CD8-positive, alpha-beta memory T cell (primary cell): Measurements from ENCODE around the gene CFC1. TPM values are rescaled to one million over a fixed set of nuclear protein-coding genes. Genes with fewer than 3 reads are reported as not detected.
"Not testable (repeated sequence)": the region's sequence is repeated elsewhere in the genome, so short reads cannot be mapped to it uniquely, and the experiment has no call there.

ENCODE experiments used
- CTCF ChIA-PET: fragments of 350-600 bp; sonication (Branson Sonifier 250); formaldehyde crosslinking; loops from one replicate; lab custom pipeline; 2021; ENCODE audit warnings: antibody characterized with exemption; lab: Charles Lee
- POLR2A ChIA-PET: fragments of 350-600 bp; sonication (Branson Sonifier 250); formaldehyde crosslinking; loops from one replicate; lab custom pipeline; 2021; ENCODE audit warnings: antibody characterized with exemption; lab: Charles Lee
- DNase-seq, 5 donors: peaks; one replicate each; pipeline versions ENCODE4 v3.0.0 to v3.0.0-alpha.2; 2020 to 2022; ENCODE audit warnings: mixed read lengths in 1 of 5
- H3K27ac ChIP-seq: one replicate; pipeline ENCODE4 v1.7.0; 2013; ENCODE audit warnings: low read depth, mild to moderate bottlenecking, low read length, moderate library complexity
- H3K27me3 ChIP-seq: 2 replicates; pipeline ENCODE4 v1.7.0; 2013; ENCODE audit warnings: low read length, mild to moderate bottlenecking; ENCODE audit not compliant: insufficient read depth, poor library complexity, severe bottlenecking
- H3K36me3 ChIP-seq: 2 replicates; pipeline ENCODE4 v1.7.0; 2013; ENCODE audit warnings: mild to moderate bottlenecking, low read length, moderate library complexity; ENCODE audit not compliant: insufficient read depth
- H3K4me1 ChIP-seq: 2 replicates; pipeline ENCODE4 v1.7.0; 2013; ENCODE audit warnings: mild to moderate bottlenecking, low read length, moderate library complexity; ENCODE audit not compliant: insufficient read depth
- H3K4me3 ChIP-seq: 2 replicates; pipeline ENCODE4 v1.7.0; 2013; ENCODE audit warnings: mild to moderate bottlenecking, low read length
- H3K9me3 ChIP-seq: 2 replicates; pipeline ENCODE4 v1.7.0; 2013; ENCODE audit warnings: mild to moderate bottlenecking, low read length
- H3K27ac Mint-ChIP-seq, 8 donors: one replicate each; pipeline ENCODE4 v1.8.0; 2020 to 2021; ENCODE audit warnings: mixed read lengths in 8 of 8, mild to moderate bottlenecking in 6 of 8, inconsistent platforms in 3 of 8, moderate library complexity in 3 of 8
- H3K27me3 Mint-ChIP-seq, 2 donors: one replicate each; pipeline ENCODE4 v1.8.0; 2020 to 2021; ENCODE audit warnings: mixed read lengths in 2 of 2, mild to moderate bottlenecking in 1 of 2, moderate library complexity in 1 of 2
- H3K36me3 Mint-ChIP-seq, 3 donors: one replicate each; pipeline ENCODE4 v1.8.0; 2020 to 2021; ENCODE audit warnings: mixed read lengths in 3 of 3, inconsistent platforms in 1 of 3, mild to moderate bottlenecking in 1 of 3
- H3K4me1 Mint-ChIP-seq, 3 donors: one replicate each; pipeline ENCODE4 v1.8.0; 2020 to 2021; ENCODE audit warnings: mixed read lengths in 3 of 3, inconsistent platforms in 1 of 3, mild to moderate bottlenecking in 1 of 3
- H3K4me3 Mint-ChIP-seq, 7 donors: one replicate each; pipeline ENCODE4 v1.8.0; 2020 to 2021; ENCODE audit warnings: mixed read lengths in 7 of 7, mild to moderate bottlenecking in 6 of 7, moderate library complexity in 4 of 7, inconsistent platforms in 2 of 7
- H3K9me3 Mint-ChIP-seq, 5 donors: one replicate each; pipeline ENCODE4 v1.8.0; 2020 to 2022; ENCODE audit warnings: mixed read lengths in 5 of 5, mild to moderate bottlenecking in 3 of 5, moderate library complexity in 2 of 5, inconsistent platforms in 1 of 5
- polyA plus RNA-seq: library from polyadenylated mRNA; unstranded; fragments of 300-500 nt; fragmentation: Illumina TruSeq; gene quantifications from one replicate; pipeline ENCODE4 v1.2.3, GENCODE V29; 2021
- total RNA-seq, 2 experiments: library from RNA; stranded (reverse); gene quantifications; one replicate each; pipeline ENCODE4 v1.2.3, GENCODE V29; 2021

CFC1 gene
- total and polyA plus RNA-seq, 3 experiments from 2014 or later: not detected

GRCh38 chr2:130543785-130544528 is 55.4 kb downstream of the CFC1 start:
- H3K4me3 ChIP-seq, H3K9me3 ChIP-seq, H3K4me3 Mint-ChIP-seq, CTCF ChIA-PET, H3K9me3 Mint-ChIP-seq, H3K36me3 Mint-ChIP-seq, H3K27me3 Mint-ChIP-seq, H3K4me1 ChIP-seq, H3K27me3 ChIP-seq, POLR2A ChIA-PET, H3K4me1 Mint-ChIP-seq, DNase-seq, H3K27ac Mint-ChIP-seq, H3K27ac ChIP-seq, H3K36me3 ChIP-seq: not testable (repeated sequence)

- H3K9me3 ChIP-seq, H3K4me3 ChIP-seq, H3K27me3 ChIP-seq, H3K9me3 Mint-ChIP-seq, H3K4me1 Mint-ChIP-seq, H3K27ac ChIP-seq, H3K27ac Mint-ChIP-seq, H3K36me3 ChIP-seq, CTCF ChIA-PET, H3K27me3 Mint-ChIP-seq, POLR2A ChIA-PET, H3K4me1 ChIP-seq, DNase-seq, H3K4me3 Mint-ChIP-seq, H3K36me3 Mint-ChIP-seq: not testable (repeated sequence)
Observed at GRCh38 chr2:130542789-130543188, 56.6 kb downstream of the CFC1 start.

Other genes with a start within 250 kb of the CFC1 start
- gene PTPN18, start 243.5 kb downstream of the CFC1 start, total RNA-seq: 10 to 100 TPM; 55.1 to 60.0 TPM
- gene PTPN18, start 243.5 kb downstream of the CFC1 start, polyA plus RNA-seq: 77.7 TPM
- gene POTEI, start 90.2 kb downstream of the CFC1 start, total RNA-seq: not detected
- not detected for gene POTEI, start 90.2 kb downstream of the CFC1 start, polyA plus RNA-seq
- not detected for gene CFC1B, start 78.4 kb downstream of the CFC1 start, total RNA-seq
- gene CFC1B, start 78.4 kb downstream of the CFC1 start, polyA plus RNA-seq: not detected
- gene POTEJ, start 11.9 kb upstream of the CFC1 start, total RNA-seq: not detected
- not detected for gene POTEJ, start 11.9 kb upstream of the CFC1 start, polyA plus RNA-seq
- gene GPR148, start 129.5 kb upstream of the CFC1 start, total RNA-seq: not detected
- gene GPR148, start 129.5 kb upstream of the CFC1 start, polyA plus RNA-seq: not detected
- not detected for gene AMER3, start 156.0 kb upstream of the CFC1 start, total RNA-seq
- not detected for gene AMER3, start 156.0 kb upstream of the CFC1 start, polyA plus RNA-seq
- 1 to 10 TPM in 1 of 2 experiments, under 1 TPM in 1; 0.51 to 1.2 TPM for gene ARHGEF4, start 237.3 kb upstream of the CFC1 start, total RNA-seq
- 5.3 TPM for gene ARHGEF4, start 237.3 kb upstream of the CFC1 start, polyA plus RNA-seq